HPDE6-E6E7 (cell line): ENCODE results near the gene RRAS2.
"Not testable (repeated sequence)": the region's sequence is repeated elsewhere in the genome, so short reads cannot be mapped to it uniquely, and the experiment has no call there.

Experiments used
- DNase-seq: peaks from one replicate; pipeline ENCODE4 v3.0.0; 2011; ENCODE audit warnings: missing footprints; ENCODE audit errors: extremely low spot score

Gene RRAS2

GRCh38 chr11:14255238-14255534 is 103.8 kb downstream of the RRAS2 start:
- DNase-seq = no peak

- DNase-seq = no peak
Observed at GRCh38 chr11:14254533-14255237, 104.3 kb downstream of the RRAS2 start.

GRCh38 chr11:14253840-14254239 is 105.1 kb downstream of the RRAS2 start:
- no peak for DNase-seq

- no peak for DNase-seq
Observed at GRCh38 chr11:14253421-14253820, 105.6 kb downstream of the RRAS2 start.

GRCh38 chr11:14252501-14252900 is 106.5 kb downstream of the RRAS2 start:
- not testable (repeated sequence) for DNase-seq

GRCh38 chr11:14251754-14252153 is 107.2 kb downstream of the RRAS2 start:
- DNase-seq = no peak

GRCh38 chr11:14249121-14249963 is 109.6 kb downstream of the RRAS2 start:
- peak; percentile 13 for DNase-seq

GRCh38 chr11:14248580-14248981 is 110.4 kb downstream of the RRAS2 start:
- no peak for DNase-seq

- no peak for DNase-seq
Observed at GRCh38 chr11:14245444-14245843, 113.5 kb downstream of the RRAS2 start.

GRCh38 chr11:14244926-14245325 is 114.1 kb downstream of the RRAS2 start:
- no peak for DNase-seq

GRCh38 chr11:14242733-14243132 is 116.2 kb downstream of the RRAS2 start:
- no peak for DNase-seq

- DNase-seq = no peak
Observed at GRCh38 chr11:14242187-14242586, 116.8 kb downstream of the RRAS2 start.

- no peak for DNase-seq
Observed at GRCh38 chr11:14240951-14241350, 118.0 kb downstream of the RRAS2 start.

- no peak for DNase-seq
Observed at GRCh38 chr11:14240221-14240620, 118.8 kb downstream of the RRAS2 start.

GRCh38 chr11:14237444-14237961 is 121.5 kb downstream of the RRAS2 start:
- DNase-seq = no peak

GRCh38 chr11:14235701-14236100 is 123.3 kb downstream of the RRAS2 start:
- DNase-seq = no peak

GRCh38 chr11:14234446-14234845 is 124.5 kb downstream of the RRAS2 start:
- DNase-seq = no peak

GRCh38 chr11:14232652-14233051 is 126.3 kb downstream of the RRAS2 start:
- DNase-seq = no peak

GRCh38 chr11:14230407-14230806 is 128.6 kb downstream of the RRAS2 start:
- DNase-seq = no peak

GRCh38 chr11:14229472-14229871 is 129.5 kb downstream of the RRAS2 start:
- DNase-seq = no peak

- DNase-seq = no peak
Observed at GRCh38 chr11:14228356-14228755, 130.6 kb downstream of the RRAS2 start.
